UCSD-AML1 (cell line): ENCODE data around the gene TEC.
A peak's percentile ranks its signal among the peaks of the same experiment; 100 is the strongest.
"Not testable (repeated sequence)": the region's sequence is repeated elsewhere in the genome, so short reads cannot be mapped to it uniquely, and the experiment has no call there.

Experiments used
- DNase-seq: peaks from one replicate; lab custom pipeline; 2025; ENCODE audit not compliant: unreplicated experiment; lab: John Stamatoyannopoulos, UW

The TEC gene

GRCh38 chr4:48169636-48170035 lies 100.0 kb downstream of the TEC start:
- DNase-seq: no peak

GRCh38 chr4:48167538-48168263 lies 101.9 kb downstream of the TEC start:
- no peak for DNase-seq

GRCh38 chr4:48164561-48164960 lies 105.1 kb downstream of the TEC start:
- DNase-seq: not testable (repeated sequence)

- DNase-seq: no peak
Observed at GRCh38 chr4:48163746-48164145, 105.9 kb downstream of the TEC start.

GRCh38 chr4:48162162-48162561 lies 107.5 kb downstream of the TEC start:
- DNase-seq: no peak

GRCh38 chr4:48157271-48157670 lies 112.4 kb downstream of the TEC start:
- no peak for DNase-seq

GRCh38 chr4:48156423-48156822 lies 113.2 kb downstream of the TEC start:
- no peak for DNase-seq

- DNase-seq: no peak
Observed at GRCh38 chr4:48153791-48154550, 115.7 kb downstream of the TEC start.

- DNase-seq: no peak
Observed at GRCh38 chr4:48152259-48152658, 117.4 kb downstream of the TEC start.

GRCh38 chr4:48149827-48150370 lies 119.7 kb downstream of the TEC start:
- no peak for DNase-seq

- DNase-seq: no peak
Observed at GRCh38 chr4:48147621-48148020, 122.0 kb downstream of the TEC start.

- DNase-seq: no peak
Observed at GRCh38 chr4:48141048-48141447, 128.6 kb downstream of the TEC start.

GRCh38 chr4:48139691-48140090 lies 129.9 kb downstream of the TEC start:
- DNase-seq: no peak

GRCh38 chr4:48138936-48139335 lies 130.7 kb downstream of the TEC start:
- no peak for DNase-seq

GRCh38 chr4:48138511-48138910 lies 131.1 kb downstream of the TEC start:
- no peak for DNase-seq

- no peak for DNase-seq
Observed at GRCh38 chr4:48137846-48138245, 131.8 kb downstream of the TEC start.

- no peak for DNase-seq
Observed at GRCh38 chr4:48134081-48134480, 135.6 kb downstream of the TEC start, which contains the start of gene TXK. TXK (minus strand) TSS chr4:48134250; CDS start chr4:48134170, 80 bp downstream.

- no peak for DNase-seq
Observed at GRCh38 chr4:48133669-48134068, 136.0 kb downstream of the TEC start.

- DNase-seq: no peak
Observed at GRCh38 chr4:48131736-48132135, 137.9 kb downstream of the TEC start.

GRCh38 chr4:48130100-48130499 lies 139.5 kb downstream of the TEC start:
- no peak for DNase-seq

- peak; percentile 36 for DNase-seq
Observed at GRCh38 chr4:48129307-48130014, 140.2 kb downstream of the TEC start.
